Mesenchymal stem cell (in vitro differentiated cells and primary cell): Measurements from ENCODE around the gene SSPN.
A peak's percentile ranks its signal among the peaks of the same experiment; 100 is the strongest.

Experiments used
- DNase-seq: peaks from one replicate; pipeline ENCODE4 v3.0.0-alpha.2; 2013
- H2AFZ ChIP-seq: one replicate; pipeline ENCODE4 v1.6.1; 2013; ENCODE audit warnings: low read depth, mild to moderate bottlenecking, control low read depth, inconsistent platforms, low read length, moderate library complexity
- H2AK5ac ChIP-seq: 2 replicates; pipeline ENCODE4 v1.6.1; 2013; ENCODE audit warnings: low read length, moderate library complexity, mild to moderate bottlenecking, inconsistent platforms; ENCODE audit not compliant: severe bottlenecking
- H2BK120ac ChIP-seq: one replicate; pipeline ENCODE4 v1.6.1; 2013; ENCODE audit warnings: low read depth, mild to moderate bottlenecking, inconsistent platforms, low read length, moderate library complexity
- H2BK12ac ChIP-seq, 2 experiments: one replicate each; pipeline ENCODE4 v1.6.1; 2013; ENCODE audit warnings: inconsistent platforms in 2 of 2, low read length in 2 of 2, mild to moderate bottlenecking in 2 of 2, moderate library complexity in 2 of 2, control low read depth in 1 of 2
- H2BK15ac ChIP-seq: one replicate; pipeline ENCODE4 v1.6.1; 2013; ENCODE audit warnings: mild to moderate bottlenecking, low read depth, inconsistent platforms; ENCODE audit not compliant: poor library complexity, severe bottlenecking
- H2BK5ac ChIP-seq: 2 replicates; pipeline ENCODE4 v1.6.1; 2013; ENCODE audit warnings: low read depth, mild to moderate bottlenecking, low read length, control low read depth, inconsistent platforms; ENCODE audit not compliant: poor library complexity, severe bottlenecking
- H3K14ac ChIP-seq, 2 experiments: one replicate each; pipeline ENCODE4 v1.6.1; 2013; ENCODE audit warnings: inconsistent platforms in 2 of 2, low read length in 2 of 2, control low read depth in 1 of 2, mild to moderate bottlenecking in 1 of 2, moderate library complexity in 1 of 2
- H3K18ac ChIP-seq, 2 experiments: one replicate each; pipeline ENCODE4 v1.6.1; 2013; ENCODE audit warnings: inconsistent platforms in 2 of 2, low read length in 2 of 2, control low read depth in 1 of 2, low read depth in 1 of 2, mild to moderate bottlenecking in 1 of 2
- H3K23ac ChIP-seq, 2 experiments: one replicate each; pipeline ENCODE4 v1.6.1; 2013; ENCODE audit warnings: inconsistent platforms in 2 of 2, low read length in 2 of 2, mild to moderate bottlenecking in 2 of 2, moderate library complexity in 2 of 2, control low read depth in 1 of 2
- H3K27ac ChIP-seq: 2 replicates; pipeline ENCODE4 v1.5.1; 2013; ENCODE audit warnings: mild to moderate bottlenecking, moderate library complexity, low read length, control low read depth, inconsistent platforms; ENCODE audit not compliant: poor library complexity, severe bottlenecking
- H3K27me3 ChIP-seq, 2 experiments: 2 replicates each; pipeline versions ENCODE4 v1.6.1 to v1.7.0; 2013; ENCODE audit warnings: low read length in 2 of 2, mild to moderate bottlenecking in 2 of 2, moderate library complexity in 2 of 2, control low read depth in 1 of 2, inconsistent platforms in 1 of 2; ENCODE audit not compliant: control insufficient read depth in 1 of 2, insufficient read depth in 1 of 2
- H3K36me3 ChIP-seq, 2 experiments: 2 replicates each; pipeline versions ENCODE4 v1.6.1 to v1.7.0; 2013; ENCODE audit warnings: low read length in 2 of 2, control low read depth in 1 of 2, inconsistent platforms in 1 of 2, low read depth in 1 of 2, mild to moderate bottlenecking in 1 of 2; ENCODE audit not compliant: insufficient read depth in 2 of 2, control insufficient read depth in 1 of 2
- H3K4ac ChIP-seq, 2 experiments: one replicate each; pipeline ENCODE4 v1.6.1; 2013; ENCODE audit warnings: inconsistent platforms in 2 of 2, low read length in 2 of 2, mild to moderate bottlenecking in 2 of 2, moderate library complexity in 2 of 2, control low read depth in 1 of 2, low read depth in 1 of 2
- H3K4me1 ChIP-seq: 2 replicates; pipeline ENCODE4 v1.6.1; 2013; ENCODE audit warnings: low read depth, low read length, control low read depth; ENCODE audit not compliant: control insufficient read depth, insufficient read depth
- H3K4me2 ChIP-seq: 2 replicates; pipeline ENCODE4 v1.6.1; 2013; ENCODE audit warnings: low read length, mild to moderate bottlenecking, inconsistent platforms; ENCODE audit not compliant: poor library complexity, severe bottlenecking
- H3K4me3 ChIP-seq, 2 experiments: 2 replicates each; pipeline versions ENCODE4 v1.5.1 to v1.7.0; 2013; ENCODE audit warnings: low read length in 2 of 2, mild to moderate bottlenecking in 2 of 2, control low read depth in 1 of 2, low read depth in 1 of 2; ENCODE audit not compliant: insufficient read depth in 1 of 2
- H3K79me1 ChIP-seq: replicated peaks from 2 replicates; pipeline ENCODE4 v1.6.1; 2013; ENCODE audit warnings: mild to moderate bottlenecking, control low read depth, low read length, inconsistent platforms; ENCODE audit not compliant: poor library complexity, severe bottlenecking
- H3K9ac ChIP-seq: 2 replicates; pipeline ENCODE4 v1.7.0; 2013; ENCODE audit warnings: mild to moderate bottlenecking, low read length, moderate library complexity
- H3K9me3 ChIP-seq: 2 replicates; pipeline ENCODE4 v1.7.0; 2013; ENCODE audit warnings: mild to moderate bottlenecking, low read length; ENCODE audit not compliant: control insufficient read depth
- H4K8ac ChIP-seq: one replicate; pipeline ENCODE4 v1.6.1; 2013; ENCODE audit warnings: inconsistent platforms, mild to moderate bottlenecking, low read length, moderate library complexity
- H4K91ac ChIP-seq: one replicate; pipeline ENCODE4 v1.6.1; 2013; ENCODE audit warnings: mild to moderate bottlenecking, low read length, inconsistent platforms
- WGBS: methylation state at CpG from one replicate; pipeline ENCODE4 v1.1.7; 2013; ENCODE audit warnings: mixed read lengths; 5-methylcytosine and 5-hydroxymethylcytosine counted together

SSPN gene

GRCh38 chr12:26295001-26295400 lies 99.6 kb downstream of the SSPN start:
- no peak overlapping the region for H3K27ac ChIP-seq
- H2AK5ac ChIP-seq = no peak overlapping the region
- no peak overlapping the region for H2AFZ ChIP-seq
- no peak overlapping the region for H2BK120ac ChIP-seq
- no peak for DNase-seq
- H3K4me1 ChIP-seq = no peaks in the 10 kb centered on the region
- no peaks in the 10 kb centered on the region for H3K36me3 ChIP-seq
- H3K79me1 ChIP-seq = no peaks in the 10 kb centered on the region
- H3K27me3 ChIP-seq = no peaks in the 10 kb centered on the region
- no peak overlapping the region for H3K9ac ChIP-seq
- H3K23ac ChIP-seq = no peak overlapping the region
- H2BK5ac ChIP-seq = no peak overlapping the region
- H3K4me2 ChIP-seq = no peak overlapping the region
- WGBS = 59% methylated on average over 4 of the region's 4 CpGs
- no peak overlapping the region for H2BK12ac ChIP-seq
- H3K4ac ChIP-seq = no peak overlapping the region
- no peak overlapping the region for H4K8ac ChIP-seq
- H4K91ac ChIP-seq = no peak overlapping the region
- no peak overlapping the region for H3K4me3 ChIP-seq
- no peak overlapping the region for H3K14ac ChIP-seq
- no peak overlapping the region for H3K18ac ChIP-seq
- H3K9me3 ChIP-seq = no peaks in the 10 kb centered on the region
- H2BK15ac ChIP-seq = no peak overlapping the region

- Histone ChIP-seq H3K18ac (peak overlapping the region; percentile 4 to 70), H4K8ac (no peak overlapping the region), H2BK120ac (no peak overlapping the region), H3K27me3 (no peaks in the 10 kb centered on the region), H3K4ac (no peak overlapping the region), H2BK5ac (no peak overlapping the region), H3K4me3 (no peak overlapping the region), H2BK12ac (peak overlapping the region in 1 of 2 experiments; percentile 18), H2AFZ (no peak overlapping the region), H4K91ac (no peak overlapping the region), H3K27ac (no peak overlapping the region), H3K4me1 (no peaks in the 10 kb centered on the region), H3K79me1 (no peaks in the 10 kb centered on the region), H3K4me2 (no peak overlapping the region), H3K9me3 (no peaks in the 10 kb centered on the region), H3K23ac (no peak overlapping the region), H2BK15ac (no peak overlapping the region), H3K14ac (no peak overlapping the region), H3K36me3 (no peaks in the 10 kb centered on the region), H2AK5ac (peak overlapping the region; percentile 13), H3K9ac (no peak overlapping the region)
- 96% methylated on average over 7 of the region's 8 CpGs for WGBS
- no peak for DNase-seq
Observed at GRCh38 chr12:26297396-26298070, 102.2 kb downstream of the SSPN start.

- no peak overlapping the region for H3K14ac ChIP-seq
- H2AK5ac ChIP-seq = no peak overlapping the region
- no peak overlapping the region for H4K8ac ChIP-seq
- H3K27ac ChIP-seq = peak overlapping the region; percentile 80
- H2BK5ac ChIP-seq = no peak overlapping the region
- peak; percentile 92 for DNase-seq
- no peak overlapping the region for H2BK15ac ChIP-seq
- peak overlapping the region; percentile 85 for H3K9ac ChIP-seq
- H2BK12ac ChIP-seq = no peak overlapping the region
- peak overlapping the region in 1 of 2 experiments; percentile 50 for H3K4ac ChIP-seq
- no peaks in the 10 kb centered on the region for H3K36me3 ChIP-seq
- H2AFZ ChIP-seq = no peak overlapping the region
- peak overlapping the region; percentile 38 for H3K4me2 ChIP-seq
- H3K9me3 ChIP-seq = no peaks in the 10 kb centered on the region
- H2BK120ac ChIP-seq = no peak overlapping the region
- H3K18ac ChIP-seq = no peak overlapping the region
- no peak overlapping the region for H3K23ac ChIP-seq
- no peaks in the 10 kb centered on the region for H3K79me1 ChIP-seq
- H3K4me3 ChIP-seq = peak overlapping the region in 1 of 2 experiments; percentile 66
- H3K27me3 ChIP-seq = no peaks in the 10 kb centered on the region
- no peak overlapping the region for H4K91ac ChIP-seq
- 21% methylated on average over 3 of the region's 6 CpGs for WGBS
- no peaks in the 10 kb centered on the region for H3K4me1 ChIP-seq
Observed at GRCh38 chr12:26298785-26299621, 103.6 kb downstream of the SSPN start.

- no peaks in the 10 kb centered on the region for H3K79me1 ChIP-seq
- no peaks in the 10 kb centered on the region for H3K9me3 ChIP-seq
- H3K4me1 ChIP-seq = no peaks in the 10 kb centered on the region
- H3K4me2 ChIP-seq = no peak overlapping the region
- no peak overlapping the region for H3K27ac ChIP-seq
- peak overlapping the region in 1 of 2 experiments; percentile 79 for H3K18ac ChIP-seq
- H3K4ac ChIP-seq = no peak overlapping the region
- H2BK120ac ChIP-seq = no peak overlapping the region
- DNase-seq = no peak
- H3K36me3 ChIP-seq = no peaks in the 10 kb centered on the region
- no peak overlapping the region for H4K8ac ChIP-seq
- H3K27me3 ChIP-seq = no peaks in the 10 kb centered on the region
- no peak overlapping the region for H3K23ac ChIP-seq
- H2BK12ac ChIP-seq = peak overlapping the region; percentile 18 to 87
- WGBS = 95% methylated on average over 1 of the region's 1 CpG
- H2AK5ac ChIP-seq = no peak overlapping the region
- H3K9ac ChIP-seq = peak overlapping the region; percentile 85
- H3K4me3 ChIP-seq = no peak overlapping the region
- no peak overlapping the region for H2BK5ac ChIP-seq
- H4K91ac ChIP-seq = peak overlapping the region; percentile 52
- H2BK15ac ChIP-seq = no peak overlapping the region
- H2AFZ ChIP-seq = no peak overlapping the region
- H3K14ac ChIP-seq = no peak overlapping the region
Observed at GRCh38 chr12:26299751-26300150, 104.4 kb downstream of the SSPN start.
